Embryonic facial prominence (tissue), 1 donor: Measurements from ENCODE around the gene PSMC5.
"Not testable (repeated sequence)": the region's sequence is repeated elsewhere in the genome, so short reads cannot be mapped to it uniquely, and the experiment has no call there.

Source experiments
- DNase-seq: peaks from one replicate; pipeline ENCODE4 v3.0.0-alpha.2; 2016; ENCODE audit errors: extremely low spot score

PSMC5 gene

DNA sequence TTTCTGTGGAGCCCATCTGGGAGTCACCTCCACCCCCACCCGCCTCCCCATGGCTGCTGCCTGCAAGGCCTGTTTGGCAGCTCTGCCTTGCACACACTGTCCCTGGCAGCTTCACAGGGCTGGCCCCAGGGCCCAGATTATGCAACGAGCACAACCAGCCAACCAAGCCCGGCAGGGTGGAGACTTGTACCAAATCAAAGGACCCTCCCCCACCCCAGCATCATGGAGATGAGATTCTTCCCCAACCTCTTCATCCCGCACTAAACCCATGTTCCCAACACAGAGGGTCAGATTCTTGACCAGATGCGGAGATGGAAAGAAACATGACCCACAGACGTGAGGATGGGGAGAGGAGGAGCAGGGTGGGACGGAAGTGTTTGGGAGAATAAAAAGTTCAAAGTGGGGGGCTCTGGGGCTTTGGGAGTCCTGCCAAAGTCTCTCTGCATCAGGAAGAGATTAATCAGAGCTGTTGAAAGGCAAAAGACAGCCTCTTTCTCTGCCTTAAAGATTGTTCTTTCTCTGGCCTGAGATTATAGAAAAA, 11.5 kb downstream of the PSMC5 start:
- peak; percentile 25 for DNase-seq

DNA sequence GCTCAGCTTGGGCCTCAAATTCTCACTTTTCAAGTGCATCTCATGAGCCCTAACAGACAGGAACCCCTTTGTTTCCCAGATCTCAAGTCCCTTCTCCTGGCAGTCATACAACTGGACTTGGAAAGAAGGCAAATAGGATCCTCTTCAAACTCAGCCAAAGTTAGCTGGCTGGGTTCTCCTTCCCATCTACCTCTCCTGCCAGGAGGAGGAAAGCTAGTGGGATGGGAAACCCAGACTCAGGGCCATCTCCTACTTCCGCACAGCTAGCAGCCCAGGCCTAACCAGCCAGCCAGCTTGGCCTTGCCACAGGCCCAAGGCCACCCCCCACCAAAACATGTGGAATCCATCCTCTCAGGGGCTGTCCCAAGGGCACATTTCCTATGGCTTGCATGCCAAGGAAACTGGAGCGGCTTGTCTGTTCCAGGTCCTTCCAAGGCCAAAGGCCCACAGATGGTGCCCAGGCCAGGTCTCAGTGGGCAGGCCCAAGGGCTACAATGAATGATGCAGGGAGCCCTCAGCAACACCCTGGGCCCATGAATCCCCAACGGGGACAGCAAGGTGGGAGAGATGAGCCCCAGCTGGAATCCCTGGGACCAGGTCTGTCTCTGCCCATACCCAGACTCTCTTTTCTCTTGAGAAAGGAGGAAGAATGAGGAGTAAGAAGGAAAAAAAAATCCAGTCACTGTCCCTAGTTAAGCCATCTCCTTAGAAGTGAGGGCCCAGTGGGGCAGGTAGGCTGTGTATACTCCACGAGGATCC, 13.5 kb downstream of the PSMC5 start:
- DNase-seq: no peak

DNA sequence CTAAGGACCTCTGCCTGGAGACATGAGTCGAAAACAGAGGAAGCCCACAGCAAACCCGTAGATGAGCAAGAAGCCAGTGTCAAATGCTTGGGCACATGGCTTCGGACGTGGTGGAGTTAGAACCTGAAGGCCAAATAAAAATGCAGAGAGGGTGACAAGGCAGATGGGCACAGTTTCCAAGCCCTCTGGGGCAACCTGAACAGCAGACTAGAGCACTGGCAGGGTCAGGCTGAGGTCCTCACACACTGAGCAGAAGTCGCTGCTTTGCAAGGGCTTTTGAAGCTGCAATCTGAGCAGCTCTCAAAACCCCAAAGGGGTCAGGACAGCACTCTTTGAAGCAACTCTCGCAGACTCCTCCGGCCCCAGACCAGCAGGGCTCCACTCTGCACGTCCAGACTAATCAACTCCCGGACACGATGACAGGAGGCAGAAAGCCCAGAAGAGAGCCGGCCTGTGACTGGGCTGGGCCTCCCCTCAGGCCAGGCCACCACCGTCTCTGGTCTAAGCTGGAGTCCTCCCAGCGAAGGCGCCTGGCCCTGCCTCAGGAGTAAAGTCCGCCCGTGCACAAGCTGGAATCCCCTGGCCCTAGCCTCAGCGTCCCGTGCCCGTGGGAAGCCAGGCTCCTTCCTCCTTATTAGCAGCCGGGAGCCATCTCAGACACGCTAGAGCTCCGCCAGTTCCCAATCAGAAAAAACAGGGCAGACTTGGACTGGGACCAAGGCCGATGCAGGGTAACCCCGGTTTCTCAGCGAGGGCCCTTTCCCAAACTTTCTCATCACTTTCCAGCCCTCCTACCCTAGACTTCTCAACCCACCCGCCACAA, 14.3 kb downstream of the PSMC5 start:
- no peak for DNase-seq

DNA sequence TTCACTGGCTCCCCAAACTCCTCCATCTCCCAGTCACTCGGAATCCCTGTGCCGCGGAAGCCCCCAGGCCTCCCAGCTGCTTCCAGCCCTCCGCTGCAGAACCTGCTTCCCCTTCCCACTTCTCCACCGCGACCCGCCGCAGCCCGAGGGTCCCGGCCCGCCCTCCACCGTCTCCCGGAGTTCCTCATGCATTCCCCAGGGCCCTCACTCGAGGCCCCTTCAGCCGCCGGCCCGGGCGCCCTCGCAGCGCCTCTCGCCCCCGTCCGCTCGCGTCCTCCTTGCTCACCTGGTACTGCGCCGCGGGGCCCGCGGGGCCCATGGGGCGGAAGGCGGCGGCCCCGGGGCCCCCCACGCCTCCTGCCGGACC, 14.9 kb downstream of the PSMC5 start:
- DNase-seq: no peak

DNA sequence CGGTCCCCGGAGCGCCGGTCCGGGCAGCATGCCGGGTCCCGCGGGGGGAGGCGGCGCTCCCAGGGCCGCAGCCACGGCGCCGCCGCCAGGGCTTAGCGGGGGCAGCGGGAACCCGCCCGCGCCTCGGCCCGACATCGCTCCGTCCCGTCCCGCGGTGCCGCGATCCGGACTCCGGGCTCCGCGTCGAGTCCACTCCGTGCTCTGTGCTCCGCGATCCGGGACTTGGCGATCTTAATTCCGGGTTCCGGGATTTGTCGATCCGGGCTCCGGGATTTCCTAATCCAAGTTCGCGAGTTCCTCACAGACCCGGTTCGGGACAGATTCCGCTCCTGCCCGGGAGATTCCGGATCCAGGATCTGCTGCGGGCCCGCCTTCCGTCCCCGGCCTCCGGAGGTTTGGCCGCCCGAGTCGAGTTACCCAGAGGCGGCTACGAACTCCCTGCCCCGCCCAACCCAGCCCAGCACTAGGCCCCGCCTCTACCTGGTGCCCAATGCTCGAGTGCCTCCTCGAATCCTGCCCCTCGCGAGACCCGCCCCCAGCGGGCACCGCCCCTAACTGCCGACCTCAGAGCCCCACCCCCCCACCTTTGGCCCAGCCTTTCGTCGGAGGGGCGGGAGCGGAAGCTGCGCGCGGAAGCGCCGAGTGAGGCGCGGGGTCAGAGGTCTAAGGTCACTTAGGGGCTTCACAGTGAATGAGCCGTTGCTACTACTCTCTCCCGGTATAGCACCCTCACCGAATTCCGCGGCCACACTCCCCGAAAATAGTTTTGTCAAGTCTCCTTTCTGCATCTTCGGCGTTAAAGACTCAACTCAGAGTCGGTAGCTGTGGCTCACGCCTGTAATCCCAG, 15.5 kb downstream of the PSMC5 start, which contains the start of gene SMARCD2:
TSS of gene SMARCD2 (minus strand) at position 146 of the 847 bp plus-strand sequence. CDS start at position 135, 11 bp downstream.
- DNase-seq: peak; percentile 94

DNA sequence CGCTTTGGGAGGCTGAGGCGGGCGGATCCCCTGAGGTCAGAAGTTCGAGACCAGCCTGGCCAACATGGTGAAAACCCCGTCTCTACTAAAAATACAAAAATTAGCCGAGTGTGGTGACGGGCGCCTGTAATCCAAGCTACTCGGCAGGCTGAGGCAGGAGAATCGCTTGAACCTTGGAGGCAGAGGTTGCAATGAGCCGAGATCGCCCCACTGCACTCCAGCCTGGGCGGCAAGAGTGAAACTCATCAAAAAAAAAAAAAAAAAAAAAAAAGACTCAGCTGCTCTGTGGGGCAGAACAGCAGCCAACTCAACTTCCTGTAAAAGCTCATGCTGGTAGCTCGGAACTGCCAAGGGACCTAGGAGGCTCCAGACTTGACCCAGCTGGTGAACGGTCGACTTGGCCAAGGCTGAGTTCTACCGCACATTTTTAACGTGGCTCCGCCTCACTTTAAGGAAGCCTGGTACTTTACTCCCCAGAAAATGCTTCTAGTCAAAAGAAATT, 16.2 kb downstream of the PSMC5 start:
- DNase-seq: not testable (repeated sequence)

DNA sequence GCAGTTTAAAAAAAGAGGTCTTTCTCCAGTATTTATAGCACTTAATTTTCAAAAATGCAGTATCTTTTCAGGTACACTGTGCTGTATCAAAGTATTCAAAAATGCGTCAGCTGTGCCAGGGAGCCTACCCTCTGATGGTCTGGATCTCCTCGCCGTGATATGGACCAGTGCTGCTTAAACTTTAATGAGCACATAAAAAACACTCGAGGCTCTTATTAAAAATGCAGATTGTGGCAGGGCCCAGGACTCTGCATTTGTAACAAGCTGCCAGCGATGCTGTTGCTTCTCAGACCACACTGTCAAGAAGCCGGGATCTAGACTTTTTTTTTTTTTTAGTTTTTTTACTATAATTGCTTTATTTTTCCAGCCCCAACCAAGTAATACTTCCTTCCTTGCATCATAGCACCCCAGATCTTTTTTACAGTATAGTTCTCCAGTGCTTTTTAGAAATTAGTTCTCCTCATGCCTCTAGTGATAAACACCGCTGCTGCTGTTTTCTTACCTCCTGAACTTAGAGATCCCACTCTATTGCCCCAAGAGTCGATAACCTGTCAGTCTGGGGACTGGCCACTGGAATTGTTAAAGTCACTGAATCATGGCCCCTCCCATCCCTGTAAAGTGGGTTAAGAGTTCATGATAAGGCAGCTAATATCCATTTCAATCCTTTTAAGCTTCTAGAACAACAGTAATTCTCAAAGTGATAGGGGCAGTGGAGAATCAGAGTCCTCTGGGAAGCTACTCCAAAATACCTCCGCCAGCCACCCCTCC, 16.9 kb downstream of the PSMC5 start:
- DNase-seq: no peak

DNA sequence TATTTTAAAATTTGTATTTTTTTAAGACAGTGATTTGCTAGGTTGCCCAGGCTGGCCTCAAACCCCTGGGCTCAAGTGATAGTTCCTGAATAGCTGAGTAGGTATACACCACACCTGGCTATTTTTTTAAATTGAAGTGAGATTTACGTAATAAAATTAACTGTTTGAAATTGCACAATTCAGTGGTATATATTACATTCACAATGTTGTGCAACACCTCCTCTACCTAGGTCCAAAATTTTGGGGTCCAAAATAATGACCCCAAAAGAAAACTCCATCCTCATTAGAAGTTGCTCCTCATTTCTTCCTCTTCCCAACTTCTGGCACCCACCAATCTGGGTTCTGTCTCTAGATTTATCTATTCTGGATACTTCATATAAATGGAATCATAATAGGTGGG, 18.3 kb downstream of the PSMC5 start:
- DNase-seq: no peak

DNA sequence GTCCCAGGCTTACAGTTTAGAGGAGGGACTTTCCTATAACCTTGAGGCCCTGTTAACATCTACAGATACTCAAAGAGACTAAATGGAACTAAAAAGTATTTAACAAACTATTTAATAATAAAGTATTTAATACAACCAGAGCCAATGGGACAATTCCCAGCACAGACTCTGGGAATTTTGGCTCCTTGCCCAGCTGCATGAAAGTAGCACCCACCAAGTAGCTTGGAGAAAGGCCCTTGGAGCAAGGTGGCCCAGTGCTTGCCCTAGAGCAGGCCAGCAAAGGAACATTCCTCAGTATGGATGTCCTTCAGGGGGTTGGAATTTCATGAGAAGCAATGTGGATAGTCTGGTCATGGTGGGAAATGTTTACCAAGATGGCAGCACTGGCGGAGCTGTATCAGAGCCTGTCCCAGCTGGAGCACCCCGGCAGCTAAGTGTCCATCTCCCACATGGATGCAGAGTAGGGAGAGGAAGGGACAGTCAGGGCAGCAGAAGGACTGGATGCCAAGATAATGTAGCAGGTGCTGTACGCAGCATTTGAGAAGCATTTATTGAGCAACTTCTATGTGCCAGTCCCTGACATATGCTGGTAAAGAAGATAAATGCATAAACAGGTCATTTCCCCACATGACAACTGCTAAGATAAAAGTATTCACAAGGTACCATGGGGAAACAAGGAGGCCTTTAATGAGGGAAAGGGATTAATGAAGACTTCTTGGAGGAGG, 20.5 kb downstream of the PSMC5 start:
- DNase-seq: no peak

DNA sequence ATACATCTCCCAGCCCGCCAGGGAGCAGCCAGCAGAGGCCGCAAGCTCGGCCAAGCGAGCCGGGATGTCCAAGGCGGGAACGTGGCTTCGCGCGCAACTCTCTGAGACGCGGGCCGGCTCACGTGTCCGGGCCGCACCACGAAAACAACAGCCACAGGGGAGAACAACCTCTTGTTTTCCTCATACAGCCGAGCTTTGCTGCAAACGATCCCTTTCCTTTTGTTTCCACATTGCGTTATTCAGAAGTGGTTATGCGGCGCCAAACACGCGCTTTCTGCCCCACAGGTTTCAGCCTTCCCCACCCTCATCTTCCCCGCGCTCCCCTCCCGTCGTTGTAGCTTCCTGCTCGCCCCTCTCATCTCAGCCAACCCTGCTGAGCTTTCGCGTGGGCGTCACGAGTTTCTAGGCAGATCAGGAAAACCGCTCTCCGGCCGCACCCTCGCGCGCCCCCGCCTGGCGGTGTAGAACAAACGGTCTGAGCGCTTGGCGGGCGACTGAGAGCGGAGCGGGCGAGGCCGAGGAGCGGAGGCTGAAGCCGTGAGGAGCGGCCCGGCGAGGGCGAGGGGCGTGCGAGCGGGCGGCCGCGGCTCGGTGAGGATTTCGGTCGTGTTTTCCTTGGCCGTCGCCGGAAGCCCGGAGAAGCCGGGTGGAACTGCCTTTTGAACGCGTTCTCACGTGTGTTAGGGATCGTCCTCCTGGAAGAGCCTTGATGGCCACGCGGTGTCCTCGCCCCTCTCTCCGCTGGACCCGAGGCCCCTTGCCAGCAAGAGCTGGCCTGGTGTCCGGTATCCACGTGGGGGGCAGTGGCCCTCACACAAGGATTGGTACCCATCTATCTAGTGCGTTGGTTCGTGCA, 21.8 kb downstream of the PSMC5 start:
- DNase-seq: peak; percentile 83

DNA sequence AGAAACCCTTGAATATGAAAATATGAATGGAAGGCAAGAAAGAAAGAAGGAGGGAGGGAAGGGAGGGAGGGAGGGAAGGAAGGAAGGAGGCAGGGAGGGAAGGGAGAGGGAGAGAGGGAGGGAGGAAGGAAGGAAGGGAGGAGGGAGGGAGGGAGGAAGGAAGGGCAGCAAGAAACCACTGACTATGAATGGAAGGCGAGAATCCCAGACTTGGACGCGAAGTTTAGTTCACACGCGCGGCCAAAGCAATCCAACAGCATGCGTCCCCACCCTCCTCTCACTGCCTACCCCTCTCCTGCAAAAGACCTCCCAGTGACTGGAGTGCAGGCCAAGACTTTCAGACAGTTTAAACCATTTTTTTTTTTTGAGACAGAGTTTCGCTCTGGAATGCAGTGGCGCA, 23.2 kb downstream of the PSMC5 start:
- no peak for DNase-seq

DNA sequence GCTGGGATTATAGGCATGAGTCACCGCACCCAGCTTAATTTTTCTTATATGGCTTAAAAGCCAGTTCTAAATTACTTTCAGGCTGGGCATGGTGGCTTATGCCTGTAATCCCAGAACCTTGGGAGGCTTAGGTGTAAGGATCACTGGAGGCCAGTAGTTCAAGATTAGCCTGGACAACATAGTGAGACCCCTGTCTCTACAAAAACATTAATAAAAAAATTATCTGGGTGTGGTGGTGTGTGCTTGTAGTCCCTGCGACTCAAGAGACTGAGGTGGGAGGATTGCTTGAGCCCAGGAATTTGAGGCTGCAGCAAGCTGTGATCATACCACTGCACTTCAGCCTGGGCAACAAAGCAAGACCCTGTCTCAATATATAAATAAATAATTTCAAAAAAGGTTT, 26.0 kb downstream of the PSMC5 start:
- no peak for DNase-seq

DNA sequence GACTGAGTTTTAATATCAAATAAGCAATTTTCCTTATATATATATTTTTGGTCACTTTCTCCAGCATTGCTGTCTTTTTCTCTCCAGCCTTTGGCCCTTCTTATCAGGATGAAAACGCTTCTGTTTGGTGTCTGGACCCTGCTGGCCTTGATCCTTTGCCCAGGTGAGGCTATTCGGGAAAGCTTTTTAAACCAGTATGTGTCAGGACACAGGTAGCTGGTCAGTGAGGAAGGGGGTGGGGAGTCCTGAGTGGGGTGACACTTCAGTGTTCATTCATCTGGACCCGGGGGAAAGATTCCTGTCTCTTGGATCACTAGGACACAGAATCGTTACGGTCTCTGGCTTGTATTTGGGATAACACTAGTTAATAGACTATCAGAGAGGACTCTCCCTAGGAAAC, 27.5 kb downstream of the PSMC5 start:
- DNase-seq: no peak

DNA sequence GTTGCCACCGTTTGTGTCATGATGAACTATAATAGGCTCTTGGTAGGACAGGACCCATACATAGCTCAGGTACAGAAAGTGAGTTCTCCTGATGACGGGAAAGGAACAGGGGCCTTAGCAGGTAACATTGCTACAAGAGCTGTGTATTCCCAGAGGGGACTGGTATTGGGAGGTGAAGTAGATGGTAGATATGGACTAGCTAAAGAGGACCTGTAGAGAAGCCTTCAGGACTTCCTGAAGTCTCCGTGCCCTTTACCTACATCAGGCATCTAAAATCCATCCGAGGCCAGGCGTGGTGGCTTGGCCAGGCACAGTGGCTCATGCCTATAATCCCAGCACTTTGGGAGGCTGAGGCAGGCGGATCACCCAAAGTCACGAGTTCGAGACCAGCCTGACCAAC, 28.0 kb downstream of the PSMC5 start:
- DNase-seq: no peak

DNA sequence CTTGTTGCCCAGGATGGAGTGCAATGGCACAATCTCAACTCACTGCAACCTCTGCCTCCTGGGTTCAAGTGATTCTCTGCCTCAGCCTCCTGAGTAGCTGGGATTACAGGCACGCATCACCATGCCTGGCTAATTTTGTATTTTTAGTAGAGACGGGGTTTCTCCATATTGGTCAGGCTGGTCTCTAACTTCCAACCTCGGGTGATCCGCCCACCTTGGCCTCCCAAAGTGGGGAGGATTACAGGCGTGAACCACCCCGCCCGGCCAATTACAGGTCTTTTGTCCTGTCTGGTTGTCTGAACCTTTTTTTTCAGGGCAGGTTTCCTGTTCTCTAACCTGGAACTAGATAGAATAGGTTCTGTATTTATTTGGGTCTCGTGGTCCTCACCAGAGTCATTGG, 29.2 kb downstream of the PSMC5 start:
- not testable (repeated sequence) for DNase-seq

DNA sequence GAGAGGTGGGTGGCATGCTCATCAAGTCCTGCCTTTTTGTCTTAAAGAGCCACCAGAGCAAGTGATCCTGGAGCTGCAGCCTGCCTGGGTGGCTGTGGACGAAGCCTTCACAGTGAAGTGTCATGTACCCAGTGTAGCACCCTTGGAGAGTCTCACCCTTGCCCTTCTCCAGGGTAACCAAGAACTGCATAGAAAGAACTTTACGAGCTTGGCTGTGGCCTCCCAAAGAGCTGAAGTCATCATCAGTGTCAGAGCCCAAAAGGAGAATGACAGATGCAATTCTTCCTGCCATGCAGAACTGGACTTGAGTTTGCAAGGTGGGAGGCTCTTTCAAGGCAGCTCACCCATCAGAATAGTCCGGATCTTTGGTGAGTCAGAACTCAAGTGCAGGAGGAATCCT, 32.0 kb downstream of the PSMC5 start:
- no peak for DNase-seq

DNA sequence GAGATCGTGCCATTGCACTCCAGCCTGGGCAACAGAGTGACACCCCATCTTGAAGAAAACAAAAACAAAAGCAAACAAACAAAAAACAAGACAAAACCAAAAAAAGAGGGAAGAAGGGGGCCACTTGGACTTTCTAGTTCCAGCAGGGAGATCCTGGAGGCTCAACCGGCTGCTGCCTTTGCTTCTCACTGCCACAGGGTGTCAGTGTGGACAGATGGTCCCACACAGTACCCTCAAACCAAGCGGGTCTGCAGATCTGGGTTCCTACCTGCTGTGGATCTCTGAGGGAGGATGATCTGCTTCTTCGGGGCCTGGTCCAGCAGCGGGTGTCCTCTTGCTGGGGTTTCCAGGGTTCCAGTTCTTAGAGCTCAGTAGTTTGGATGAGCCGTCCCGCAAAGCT, 39.4 kb downstream of the PSMC5 start:
- not testable (repeated sequence) for DNase-seq

DNA sequence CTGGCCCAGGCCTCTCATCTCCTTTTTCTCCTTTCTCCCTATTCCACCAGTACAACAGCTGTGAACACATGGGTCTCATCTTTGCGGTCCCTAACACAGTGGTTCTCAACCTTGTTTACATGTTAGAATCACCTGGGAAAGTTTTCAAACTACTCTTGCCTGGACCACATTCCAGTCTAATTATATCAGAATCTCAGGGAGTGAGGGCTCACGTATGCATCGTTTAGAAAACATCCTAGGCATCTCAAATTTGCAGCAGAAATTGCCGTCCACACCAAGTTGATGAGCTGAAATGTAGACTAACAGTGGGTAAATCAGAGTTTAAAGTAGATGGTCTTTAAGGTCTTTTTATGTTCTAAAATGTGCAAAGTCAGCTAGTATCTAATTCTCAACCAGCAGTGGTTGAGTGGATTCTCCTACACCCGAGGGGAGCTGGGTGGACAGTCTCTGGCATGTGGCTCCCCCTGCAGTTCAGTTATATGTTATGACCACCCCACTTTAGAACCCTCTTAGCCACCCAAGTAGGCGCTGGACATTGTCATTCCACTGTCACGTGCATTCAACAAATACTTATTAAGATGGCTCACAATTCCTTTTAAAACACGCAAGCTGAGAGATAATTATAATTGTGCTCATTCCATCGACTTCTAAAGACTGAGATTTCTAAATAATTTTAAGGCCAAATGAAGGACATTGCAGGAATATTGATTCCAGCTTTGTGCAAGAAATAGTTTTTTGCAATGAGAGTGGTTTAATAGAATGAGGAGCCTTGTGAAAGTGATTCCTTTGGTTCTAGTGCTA, 42.5 kb downstream of the PSMC5 start:
- not testable (repeated sequence) for DNase-seq
